Measurements from ENCODE around the gene RPS27. TPM values are rescaled to one million over a fixed set of nuclear protein-coding genes. Genes with fewer than 3 reads are reported as not detected.
A peak's percentile ranks its signal among the peaks of the same experiment; 100 is the strongest.

The RPS27 gene
- total RNA-seq, 2 donors from 2014 or later, result 1,048 to 1,210 TPM

DNA sequence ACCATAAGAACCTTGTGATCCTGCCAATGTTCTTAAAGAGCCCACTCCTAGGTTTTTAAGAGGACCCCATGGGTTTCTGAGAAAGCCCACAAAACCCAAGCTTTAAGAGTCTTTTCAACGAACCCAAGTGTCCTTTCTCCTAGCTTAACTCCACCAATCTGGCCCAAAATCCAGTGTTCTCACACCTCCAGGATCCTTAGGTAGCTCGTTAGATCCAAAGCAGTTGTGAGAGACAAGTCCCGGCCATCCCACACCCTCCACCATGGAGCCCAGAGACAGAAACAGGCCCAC, 45.8 kb upstream of the RPS27 start:
- DNase-seq, result no peak
- Histone ChIP-seq H3K36me3 (no peaks in the 10 kb centered on the region), H3K27me3 (no peaks in the 10 kb centered on the region), H3K9ac (ENCODE audit: low read depth in 2 of 2, low read length in 2 of 2) (peak overlapping the region; percentile 90 to 98), H3K4me1 (peaks cover 9% of the 10 kb centered on the region), H3K27ac (peak overlapping the region; percentile 96), H3K4me3 (peak overlapping the region; percentile 93), H3K9me3 (no peaks in the 10 kb centered on the region)
- no peak for TF ChIP-seq CTCF (IDR thresholded peaks at IDR 0.05)
- intact Hi-C loops (cut with DNase I), result no loop called here

DNA sequence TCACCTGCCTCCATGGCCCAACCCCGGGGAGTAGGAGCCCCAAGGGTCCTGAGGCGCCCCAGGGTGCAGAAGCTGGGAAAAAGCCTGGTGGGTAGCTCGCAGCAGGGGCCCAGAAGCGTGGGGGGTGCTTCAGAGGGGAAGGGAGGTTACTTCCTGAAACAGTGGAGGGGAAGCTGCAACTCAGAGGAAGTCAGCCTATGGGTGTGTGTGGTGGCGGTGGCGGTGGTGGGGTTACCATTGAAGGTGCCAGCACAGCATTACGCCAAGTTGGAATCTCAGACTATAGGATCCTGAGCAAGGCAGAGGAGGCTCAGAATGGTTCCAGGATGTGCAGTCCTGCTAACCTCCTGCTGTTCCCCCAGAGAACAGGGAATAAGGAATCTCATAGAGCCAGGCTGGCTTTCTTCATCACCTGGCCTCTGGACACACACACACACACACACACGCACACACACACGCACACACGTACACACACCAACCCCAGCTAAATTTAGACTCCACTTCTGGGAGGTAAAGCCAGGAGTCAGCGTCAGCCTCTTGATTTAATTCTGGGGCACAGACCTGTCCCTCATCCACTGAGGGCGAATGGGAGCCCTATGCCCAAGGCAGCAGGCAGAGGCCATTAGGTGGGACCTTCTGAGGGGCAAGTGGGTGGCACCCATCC, 45.3 kb upstream of the RPS27 start:
- Histone ChIP-seq H3K36me3 (no peaks in the 10 kb centered on the region), H3K9me3 (no peaks in the 10 kb centered on the region), H3K27ac (peak overlapping the region; percentile 96), H3K4me3 (peak overlapping the region; percentile 93), H3K9ac (ENCODE audit: low read depth in 2 of 2, low read length in 2 of 2) (peak overlapping the region; percentile 90 to 98), H3K4me1 (peaks cover 9% of the 10 kb centered on the region), H3K27me3 (no peaks in the 10 kb centered on the region)
- DNase-seq, result peak; percentile 63
- intact Hi-C loops (cut with DNase I), result no loop called here
- TF ChIP-seq CTCF (IDR thresholded peaks at IDR 0.05), result no peak

GRCh38 chr1:153945795-153946621, 44.6 kb upstream of the RPS27 start:
- H3K9ac ChIP-seq (ENCODE audit: low read depth in 2 of 2, low read length in 2 of 2), result peak overlapping the region; percentile 90 to 98
- H3K27me3 ChIP-seq, result no peaks in the 10 kb centered on the region
- no peak for TF ChIP-seq CTCF (IDR thresholded peaks at IDR 0.05)
- intact Hi-C loops (cut with DNase I), result loop anchor here (2.0 kb wide), 1 partner anchor 125 kb away; no protein-coding TSS in a partner anchor
- H3K9me3 ChIP-seq, result no peaks in the 10 kb centered on the region
- peaks cover 9% of the 10 kb centered on the region for H3K4me1 ChIP-seq
- peak overlapping the region; percentile 96 for H3K27ac ChIP-seq
- DNase-seq, result peak; percentile 85
- H3K4me3 ChIP-seq, result peak overlapping the region; percentile 93
- no peaks in the 10 kb centered on the region for H3K36me3 ChIP-seq

- intact Hi-C loops (cut with DNase I), result loop anchor here (2.0 kb wide), 1 partner anchor 126 kb away; no protein-coding TSS in a partner anchor
- Histone ChIP-seq H3K9ac (ENCODE audit: low read depth in 2 of 2, low read length in 2 of 2) (peak within 1 kb of the TSS; percentile 90 to 98), H3K27ac (peak within 1 kb of the TSS; percentile 96), H3K9me3 (no peaks in the 10 kb centered on the region), H3K36me3 (no peaks in the 10 kb centered on the region), H3K4me1 (peaks cover 9% of the 10 kb centered on the region), H3K27me3 (no peaks in the 10 kb centered on the region), H3K4me3 (peak within 1 kb of the TSS; percentile 93)
- peak; percentile 85 for DNase-seq
- peak; percentile 93 for TF ChIP-seq CTCF (IDR thresholded peaks at IDR 0.05)
Observed at GRCh38 chr1:153946622-153947241, 43.8 kb upstream of the RPS27 start, which contains the start of gene DENND4B. TSS of gene DENND4B (minus strand) at chr1:153946718. CDS start at chr1:153944374, 2,344 bp downstream.

GRCh38 chr1:153951183-153951582, 39.4 kb upstream of the RPS27 start:
- H3K27me3 ChIP-seq, result no peaks in the 10 kb centered on the region
- TF ChIP-seq CTCF (IDR thresholded peaks at IDR 0.05), result no peak
- intact Hi-C loops (cut with DNase I), result no loop called here
- H3K36me3 ChIP-seq, result peaks cover 5% of the 10 kb centered on the region
- H3K9ac ChIP-seq (ENCODE audit: low read depth in 2 of 2, low read length in 2 of 2), result no peak overlapping the region
- H3K4me1 ChIP-seq, result peaks cover 4% of the 10 kb centered on the region
- no peak for DNase-seq
- no peak overlapping the region for H3K4me3 ChIP-seq
- H3K9me3 ChIP-seq, result no peaks in the 10 kb centered on the region
- H3K27ac ChIP-seq, result no peak overlapping the region

Data from colonic mucosa (tissue), 4 donors.